Occipital lobe (tissue), 2 donors: ENCODE results near the gene TSEN2. TPM values are rescaled to one million over a fixed set of nuclear protein-coding genes. Genes with fewer than 3 reads are reported as not detected.
"Not testable (repeated sequence)": the region's sequence is repeated elsewhere in the genome, so short reads cannot be mapped to it uniquely, and the experiment has no call there.

Experiments
- DNase-seq: peaks from one replicate; lab custom pipeline; 2025; lab: John Stamatoyannopoulos, UW
- total RNA-seq: library from RNA; depleted of rRNA; stranded (reverse); fragments of >200 nt; gene quantifications from one replicate; pipeline ENCODE4 v1.2.3, GENCODE V29; 2014

The TSEN2 gene
- total RNA-seq, 1 donor from 2014 or later = 29.3 TPM

- DNase-seq = no peak
These were observed 19.1 kb downstream of the TSEN2 start for GRCh38 chr3:12503126-12503957.

- no peak for DNase-seq
These were observed 22.0 kb downstream of the TSEN2 start for GRCh38 chr3:12506201-12506709.

GRCh38 chr3:12507591-12508281 is 23.5 kb downstream of the TSEN2 start:
- DNase-seq = no peak

GRCh38 chr3:12508291-12508700 is 24.0 kb downstream of the TSEN2 start:
- no peak for DNase-seq

- no peak for DNase-seq
These were observed 25.2 kb downstream of the TSEN2 start for GRCh38 chr3:12509466-12509865.

- DNase-seq = no peak
These were observed 28.3 kb downstream of the TSEN2 start for GRCh38 chr3:12512534-12513118.

GRCh38 chr3:12513694-12514446 is 29.6 kb downstream of the TSEN2 start:
- no peak for DNase-seq

GRCh38 chr3:12515631-12516030 is 31.4 kb downstream of the TSEN2 start:
- no peak for DNase-seq

GRCh38 chr3:12516873-12517272 is 32.6 kb downstream of the TSEN2 start:
- no peak for DNase-seq

GRCh38 chr3:12518261-12519028 is 34.2 kb downstream of the TSEN2 start:
- no peak for DNase-seq

- no peak for DNase-seq
These were observed 36.7 kb downstream of the TSEN2 start for GRCh38 chr3:12521010-12521409.

- no peak for DNase-seq
These were observed 38.4 kb downstream of the TSEN2 start for GRCh38 chr3:12522721-12523120.

GRCh38 chr3:12527757-12528143 is 43.5 kb downstream of the TSEN2 start:
- DNase-seq = no peak

- peak; percentile 13 for DNase-seq
These were observed 47.9 kb downstream of the TSEN2 start for GRCh38 chr3:12532182-12532581.

- DNase-seq = no peak
These were observed 52.1 kb downstream of the TSEN2 start for GRCh38 chr3:12536423-12536822.

GRCh38 chr3:12541625-12542024 is 57.3 kb downstream of the TSEN2 start:
- no peak for DNase-seq

- not testable (repeated sequence) for DNase-seq
These were observed 59.2 kb downstream of the TSEN2 start for GRCh38 chr3:12543497-12543896.

- DNase-seq = no peak
These were observed 60.6 kb downstream of the TSEN2 start for GRCh38 chr3:12544652-12545472.

- no peak for DNase-seq
These were observed 61.2 kb downstream of the TSEN2 start, which contains the start of gene MKRN2OS for GRCh38 chr3:12545473-12545791. Gene MKRN2OS, minus strand, starts transcription at chr3:12545499. Its CDS starts 35 bp downstream, at chr3:12545464.
